ENCODE data around the gene NPM1. TPM values are rescaled to one million over a fixed set of nuclear protein-coding genes. Genes with fewer than 3 reads are reported as not detected.

Gene NPM1
- total RNA-seq, 2 donors from 2014 or later, result 1,997 to 2,127 TPM

DNA sequence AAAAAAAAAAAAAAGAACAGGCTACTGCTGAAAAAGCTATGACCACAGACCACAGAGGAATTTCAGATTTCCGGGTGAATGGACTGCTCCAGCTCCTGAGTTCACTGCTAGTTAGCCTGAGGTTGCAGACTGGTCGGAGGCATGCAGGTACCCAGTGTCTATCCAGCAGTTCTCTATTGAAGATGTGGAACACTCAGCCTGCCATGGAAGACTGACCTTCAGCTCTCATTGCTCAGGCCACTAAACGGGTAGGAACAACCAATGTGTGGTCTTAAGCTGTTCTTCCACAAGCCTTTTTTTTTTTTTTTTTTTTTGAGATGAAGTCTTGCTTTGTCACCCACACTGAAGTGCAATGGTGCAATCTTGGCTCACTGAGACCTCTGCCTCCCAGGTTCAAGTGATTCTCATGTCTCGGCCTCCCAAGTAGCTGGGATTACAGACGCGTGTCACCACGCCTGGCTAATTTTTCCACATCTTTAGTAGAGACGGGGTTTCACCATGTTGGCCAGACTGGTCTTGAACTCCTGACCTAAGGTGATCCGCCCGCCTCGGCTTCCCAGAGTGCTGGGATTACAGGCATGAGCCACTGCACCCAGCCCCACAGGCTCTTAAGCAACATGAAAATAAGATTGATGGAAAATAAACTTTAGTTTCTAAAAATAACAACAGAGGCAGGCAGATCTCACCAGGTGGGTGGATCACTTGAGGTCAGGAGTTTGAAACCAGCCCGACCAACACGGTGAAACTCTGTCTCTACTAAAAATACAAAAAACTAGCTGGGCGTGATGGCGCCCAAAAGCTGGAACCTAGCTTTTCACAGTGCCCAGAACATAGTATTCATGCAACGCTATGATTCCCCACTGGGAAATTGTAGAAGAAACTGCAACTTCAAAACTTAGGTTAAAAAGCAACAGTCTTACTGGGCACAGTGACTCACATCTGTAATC is 20.0 kb upstream of the NPM1 start:
- 94 to 98% methylated on average over 9 to 16 of the region's 16 CpGs for WGBS, 2 experiments (ENCODE audit: insufficient coverage in 1 of 2, insufficient read length in 1 of 2)
- Histone ChIP-seq H3K27me3 (ENCODE audit: control insufficient read depth, insufficient read depth, low read length, poor library complexity, severe bottlenecking) (no peaks in the 10 kb centered on the region), H3K9ac (ENCODE audit: extremely low read depth, low read length, poor library complexity, severe bottlenecking) (no peak overlapping the region), H3K36me3 (ENCODE audit: control insufficient read depth, insufficient read depth, low read length) (no peaks in the 10 kb centered on the region), H3K4me3 (ENCODE audit: low read length) (no peak overlapping the region), H3K27ac (ENCODE audit: low read depth, low read length) (no peak overlapping the region), H3K9me3 (ENCODE audit: control insufficient read depth, low read length) (no peaks in the 10 kb centered on the region), H3K4me1 (ENCODE audit: control insufficient read depth, insufficient read depth, low read length) (peaks cover 3% of the 10 kb centered on the region)
- Mint-ChIP-seq H3K4me1 (peaks cover 6% of the 10 kb centered on the region), H3K4me3 (no peak overlapping the region), H3K27ac (no peak overlapping the region), H3K9me3 (no peaks in the 10 kb centered on the region), H3K36me3 (ENCODE audit: low read depth) (no peaks in the 10 kb centered on the region), H3K27me3 (ENCODE audit: insufficient read depth) (no peaks in the 10 kb centered on the region)
- no peak for DNase-seq
- TF ChIP-seq, protein P1, sequence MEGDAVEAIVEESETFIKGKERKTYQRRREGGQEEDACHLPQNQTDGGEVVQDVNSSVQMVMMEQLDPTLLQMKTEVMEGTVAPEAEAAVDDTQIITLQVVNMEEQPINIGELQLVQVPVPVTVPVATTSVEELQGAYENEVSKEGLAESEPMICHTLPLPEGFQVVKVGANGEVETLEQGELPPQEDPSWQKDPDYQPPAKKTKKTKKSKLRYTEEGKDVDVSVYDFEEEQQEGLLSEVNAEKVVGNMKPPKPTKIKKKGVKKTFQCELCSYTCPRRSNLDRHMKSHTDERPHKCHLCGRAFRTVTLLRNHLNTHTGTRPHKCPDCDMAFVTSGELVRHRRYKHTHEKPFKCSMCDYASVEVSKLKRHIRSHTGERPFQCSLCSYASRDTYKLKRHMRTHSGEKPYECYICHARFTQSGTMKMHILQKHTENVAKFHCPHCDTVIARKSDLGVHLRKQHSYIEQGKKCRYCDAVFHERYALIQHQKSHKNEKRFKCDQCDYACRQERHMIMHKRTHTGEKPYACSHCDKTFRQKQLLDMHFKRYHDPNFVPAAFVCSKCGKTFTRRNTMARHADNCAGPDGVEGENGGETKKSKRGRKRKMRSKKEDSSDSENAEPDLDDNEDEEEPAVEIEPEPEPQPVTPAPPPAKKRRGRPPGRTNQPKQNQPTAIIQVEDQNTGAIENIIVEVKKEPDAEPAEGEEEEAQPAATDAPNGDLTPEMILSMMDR (conservative IDR thresholded peaks at IDR 0.05), result no peak

DNA sequence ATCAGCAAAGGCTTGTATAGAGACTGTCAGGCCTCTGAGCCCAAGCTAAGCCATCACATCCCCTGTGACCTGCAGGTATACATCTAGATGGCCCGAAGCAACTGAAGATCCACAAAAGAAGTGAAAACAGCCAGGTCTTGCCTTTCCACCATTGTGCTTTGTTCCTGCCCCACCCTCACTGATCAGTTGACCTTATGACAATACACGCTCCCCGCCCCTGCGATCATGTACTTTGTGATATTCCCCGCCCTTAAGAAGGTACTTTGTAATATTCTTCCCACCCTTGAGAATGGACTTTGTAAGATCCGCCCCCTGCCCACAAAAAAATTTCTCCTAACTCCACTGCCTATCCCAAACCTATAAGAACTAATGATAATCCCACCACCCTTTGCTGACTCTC is 18.6 kb upstream of the NPM1 start:
- H3K4me3 ChIP-seq (ENCODE audit: low read length), result no peak overlapping the region
- no peaks in the 10 kb centered on the region for H3K4me1 ChIP-seq (ENCODE audit: control insufficient read depth, insufficient read depth, low read length)
- no peaks in the 10 kb centered on the region for H3K36me3 ChIP-seq (ENCODE audit: control insufficient read depth, insufficient read depth, low read length)
- no peaks in the 10 kb centered on the region for H3K9me3 ChIP-seq (ENCODE audit: control insufficient read depth, low read length)
- no peak overlapping the region for H3K27ac ChIP-seq (ENCODE audit: low read depth, low read length)
- Mint-ChIP-seq H3K27me3 (ENCODE audit: insufficient read depth) (no peaks in the 10 kb centered on the region), H3K9me3 (no peaks in the 10 kb centered on the region), H3K4me1 (peaks cover 3% of the 10 kb centered on the region), H3K4me3 (no peak overlapping the region), H3K36me3 (ENCODE audit: low read depth) (no peaks in the 10 kb centered on the region), H3K27ac (peak overlapping the region; percentile 26)
- DNase-seq, result no peak
- no peak overlapping the region for H3K9ac ChIP-seq (ENCODE audit: extremely low read depth, low read length, poor library complexity, severe bottlenecking)
- TF ChIP-seq, protein P1 (conservative IDR thresholded peaks at IDR 0.05), result no peak
- no peaks in the 10 kb centered on the region for H3K27me3 ChIP-seq (ENCODE audit: control insufficient read depth, insufficient read depth, low read length, poor library complexity, severe bottlenecking)
- 92 to 100% methylated on average over 1 to 6 of the region's 6 CpGs for WGBS, 2 experiments (ENCODE audit: insufficient coverage in 1 of 2, insufficient read length in 1 of 2)

- DNase-seq, result no peak
- TF ChIP-seq, protein P1 (conservative IDR thresholded peaks at IDR 0.05), result no peak
- Histone ChIP-seq H3K27ac (ENCODE audit: low read depth, low read length) (no peak overlapping the region), H3K4me3 (ENCODE audit: low read length) (no peak overlapping the region), H3K9me3 (ENCODE audit: control insufficient read depth, low read length) (no peaks in the 10 kb centered on the region), H3K4me1 (ENCODE audit: control insufficient read depth, insufficient read depth, low read length) (no peaks in the 10 kb centered on the region), H3K27me3 (ENCODE audit: control insufficient read depth, insufficient read depth, low read length, poor library complexity, severe bottlenecking) (no peaks in the 10 kb centered on the region), H3K9ac (ENCODE audit: extremely low read depth, low read length, poor library complexity, severe bottlenecking) (no peak overlapping the region), H3K36me3 (ENCODE audit: control insufficient read depth, insufficient read depth, low read length) (no peaks in the 10 kb centered on the region)
- Mint-ChIP-seq H3K36me3 (ENCODE audit: low read depth) (no peaks in the 10 kb centered on the region), H3K4me3 (no peak overlapping the region), H3K27me3 (ENCODE audit: insufficient read depth) (no peaks in the 10 kb centered on the region), H3K27ac (no peak overlapping the region), H3K9me3 (no peaks in the 10 kb centered on the region), H3K4me1 (peaks cover 3% of the 10 kb centered on the region)
- 77 to 90% methylated on average over 3 to 4 of the region's 4 CpGs for WGBS, 2 experiments (ENCODE audit: insufficient coverage in 1 of 2, insufficient read length in 1 of 2)
Measured at GRCh38 chr5:171369898-171370297, 17.8 kb upstream of the NPM1 start.
